GM11168 (cell line): Measurements from ENCODE around the gene FARS2.

Experiments
- in situ Hi-C: fragments of 300-500 bp; cut with MboI; formaldehyde crosslinking; loops from one replicate; pipeline ENCODE4 v1.12.0; 2022; ENCODE audit warnings: low sequenced_read_pairs; ENCODE audit not compliant: unreplicated experiment

The FARS2 gene

GRCh38 chr6:5285081-5285480 is 23.8 kb downstream of the FARS2 start:
- in situ Hi-C loops, result no loop called here

- in situ Hi-C loops, result no loop called here
These were observed 24.2 kb downstream of the FARS2 start for GRCh38 chr6:5285526-5285925.

- in situ Hi-C loops, result no loop called here
These were observed 25.5 kb downstream of the FARS2 start for GRCh38 chr6:5286780-5287179.

GRCh38 chr6:5287205-5287965 is 26.1 kb downstream of the FARS2 start:
- in situ Hi-C loops, result no loop called here

GRCh38 chr6:5287966-5288297 is 26.6 kb downstream of the FARS2 start:
- in situ Hi-C loops, result no loop called here

- in situ Hi-C loops, result no loop called here
These were observed 28.8 kb downstream of the FARS2 start for GRCh38 chr6:5290097-5290496.

- in situ Hi-C loops, result no loop called here
These were observed 29.2 kb downstream of the FARS2 start for GRCh38 chr6:5290500-5290899.

- in situ Hi-C loops, result no loop called here
These were observed 30.8 kb downstream of the FARS2 start for GRCh38 chr6:5292154-5292553.

GRCh38 chr6:5293692-5294091 is 32.4 kb downstream of the FARS2 start:
- in situ Hi-C loops, result no loop called here

GRCh38 chr6:5294392-5295211 is 33.3 kb downstream of the FARS2 start:
- in situ Hi-C loops, result no loop called here

GRCh38 chr6:5295623-5296022 is 34.3 kb downstream of the FARS2 start:
- in situ Hi-C loops, result no loop called here

GRCh38 chr6:5300206-5300764 is 39.0 kb downstream of the FARS2 start:
- in situ Hi-C loops, result loop anchor here (25.0 kb wide), 1 partner anchor 163 kb away; no protein-coding TSS in a partner anchor

GRCh38 chr6:5302220-5302946 is 41.1 kb downstream of the FARS2 start:
- in situ Hi-C loops, result loop anchor here (25.0 kb wide), 1 partner anchor 165 kb away; no protein-coding TSS in a partner anchor

- in situ Hi-C loops, result loop anchor here (25.0 kb wide), 1 partner anchor 166 kb away; no protein-coding TSS in a partner anchor
These were observed 41.8 kb downstream of the FARS2 start for GRCh38 chr6:5302995-5303622.

GRCh38 chr6:5303682-5304081 is 42.4 kb downstream of the FARS2 start:
- in situ Hi-C loops, result loop anchor here (25.0 kb wide), 1 partner anchor 166 kb away; no protein-coding TSS in a partner anchor

- in situ Hi-C loops, result loop anchor here (25.0 kb wide), 1 partner anchor 169 kb away; no protein-coding TSS in a partner anchor
These were observed 44.8 kb downstream of the FARS2 start for GRCh38 chr6:5305968-5306626.

- in situ Hi-C loops, result loop anchor here (25.0 kb wide), 1 partner anchor 170 kb away; no protein-coding TSS in a partner anchor
These were observed 45.7 kb downstream of the FARS2 start for GRCh38 chr6:5307058-5307457.

- in situ Hi-C loops, result loop anchor here (25.0 kb wide), 1 partner anchor 171 kb away; no protein-coding TSS in a partner anchor
These were observed 46.8 kb downstream of the FARS2 start for GRCh38 chr6:5308066-5308465.

GRCh38 chr6:5314191-5314865 is 53.0 kb downstream of the FARS2 start:
- in situ Hi-C loops, result loop anchor here (5.0 to 25.0 kb wide), 2 partner anchors 58 to 177 kb away; no protein-coding TSS in a partner anchor
